GM18870 (cell line): Measurements from ENCODE around the gene RB1.

Experiments
- ATAC-seq: cut with Tn5 transposase; IDR thresholded peaks from one replicate; pipeline ENCODE4 v1.9.1; 2021; ENCODE audit warnings: moderate library complexity; ENCODE audit not compliant: unreplicated experiment

Gene RB1

DNA sequence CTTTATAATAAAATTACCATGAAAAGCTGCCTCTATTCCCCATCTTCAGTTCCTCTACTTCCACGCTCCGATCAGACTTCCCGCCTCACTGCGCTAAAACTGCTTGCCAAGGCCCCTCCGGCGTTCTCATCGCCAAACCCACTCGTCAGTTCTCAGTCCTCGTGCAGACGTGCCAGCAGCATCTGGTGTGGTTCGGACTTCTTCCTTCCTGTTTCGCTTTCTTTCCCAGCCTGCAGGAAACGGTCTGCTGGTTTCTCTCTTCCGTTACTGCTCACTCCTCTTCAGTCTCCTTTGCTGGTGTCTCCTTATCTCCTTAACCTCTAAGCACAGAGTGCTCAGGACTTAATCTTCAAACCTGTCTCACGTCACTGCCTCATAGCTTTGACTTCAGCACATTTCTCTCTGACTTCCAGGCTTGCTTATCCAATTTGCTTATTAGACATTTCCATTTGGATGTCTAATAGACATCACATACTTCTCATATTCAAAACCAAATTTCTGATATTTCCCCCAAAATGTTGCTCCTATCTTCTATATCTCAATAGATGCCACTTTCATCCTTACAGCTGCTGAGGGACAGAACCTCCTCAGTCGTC lies 189.0 kb downstream of the RB1 start:
- ATAC-seq, result peak; percentile 78

DNA sequence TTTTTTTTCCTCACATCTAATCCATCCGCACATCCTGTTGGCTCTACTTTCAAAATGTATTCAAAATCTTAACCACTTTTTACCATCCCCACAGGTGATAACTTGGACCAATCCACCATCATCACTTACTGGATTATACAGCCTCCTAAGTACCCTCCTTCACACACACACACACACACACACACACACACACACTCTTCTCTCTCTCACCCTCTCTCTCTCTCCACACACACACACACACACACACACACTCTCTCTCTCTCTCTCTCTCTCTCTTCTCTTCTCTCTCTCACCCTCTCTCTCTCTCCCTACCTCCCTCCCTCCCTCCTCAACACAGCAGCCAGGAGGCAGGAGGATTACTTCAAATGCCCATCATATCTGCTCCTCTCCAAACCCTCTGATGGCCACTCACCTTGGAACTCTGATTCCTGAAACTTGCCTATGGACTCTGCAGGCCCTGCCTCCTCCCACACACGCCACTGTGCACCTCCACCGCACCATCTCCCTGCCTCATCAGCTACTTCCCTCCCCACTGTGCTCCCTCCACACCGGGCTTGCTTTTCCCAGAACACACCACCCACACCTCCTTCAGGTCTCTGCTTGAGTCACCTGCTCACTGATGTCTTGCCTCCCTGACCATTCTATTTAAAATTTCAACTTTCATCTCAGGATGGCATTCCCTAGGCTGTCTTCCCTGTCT lies 189.7 kb downstream of the RB1 start:
- ATAC-seq, result no peak

DNA sequence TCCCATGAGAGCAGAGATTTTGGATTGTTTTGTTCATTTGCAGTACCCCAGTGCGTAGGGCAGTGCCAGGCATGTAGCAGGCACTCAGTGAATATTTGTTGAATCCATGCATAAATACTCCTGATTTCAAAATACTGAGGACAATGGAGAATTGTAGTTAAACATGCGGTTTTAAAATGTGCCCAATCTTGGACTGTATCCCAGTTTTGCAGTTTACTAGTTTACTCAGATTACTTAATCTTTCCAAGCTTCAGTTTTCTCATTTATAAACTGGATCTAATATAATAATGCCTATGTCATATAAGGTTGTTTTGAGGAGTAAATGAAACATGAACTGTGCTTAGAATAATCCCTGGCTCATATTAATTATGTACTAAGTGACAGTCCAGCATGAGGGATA lies 190.3 kb downstream of the RB1 start:
- ATAC-seq, result no peak

DNA sequence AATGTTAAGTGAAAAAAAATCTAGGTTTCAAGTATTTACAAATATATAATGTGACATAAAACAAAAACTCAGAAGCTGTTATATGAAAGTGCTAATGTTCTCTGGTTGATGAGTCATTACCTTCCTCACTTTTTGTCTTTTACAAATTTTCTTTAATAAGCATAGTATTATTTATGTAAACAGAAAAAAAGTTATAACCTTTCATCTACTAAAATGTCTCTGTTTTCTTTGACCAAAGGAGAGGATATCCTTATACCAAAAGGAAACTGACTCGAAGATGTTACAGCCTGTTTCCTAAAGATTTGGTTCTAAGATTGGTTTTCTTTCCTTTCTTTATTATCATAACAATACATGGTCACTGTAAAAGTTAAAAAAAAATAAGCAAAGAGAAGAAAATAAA lies 191.3 kb downstream of the RB1 start:
- no peak for ATAC-seq

DNA sequence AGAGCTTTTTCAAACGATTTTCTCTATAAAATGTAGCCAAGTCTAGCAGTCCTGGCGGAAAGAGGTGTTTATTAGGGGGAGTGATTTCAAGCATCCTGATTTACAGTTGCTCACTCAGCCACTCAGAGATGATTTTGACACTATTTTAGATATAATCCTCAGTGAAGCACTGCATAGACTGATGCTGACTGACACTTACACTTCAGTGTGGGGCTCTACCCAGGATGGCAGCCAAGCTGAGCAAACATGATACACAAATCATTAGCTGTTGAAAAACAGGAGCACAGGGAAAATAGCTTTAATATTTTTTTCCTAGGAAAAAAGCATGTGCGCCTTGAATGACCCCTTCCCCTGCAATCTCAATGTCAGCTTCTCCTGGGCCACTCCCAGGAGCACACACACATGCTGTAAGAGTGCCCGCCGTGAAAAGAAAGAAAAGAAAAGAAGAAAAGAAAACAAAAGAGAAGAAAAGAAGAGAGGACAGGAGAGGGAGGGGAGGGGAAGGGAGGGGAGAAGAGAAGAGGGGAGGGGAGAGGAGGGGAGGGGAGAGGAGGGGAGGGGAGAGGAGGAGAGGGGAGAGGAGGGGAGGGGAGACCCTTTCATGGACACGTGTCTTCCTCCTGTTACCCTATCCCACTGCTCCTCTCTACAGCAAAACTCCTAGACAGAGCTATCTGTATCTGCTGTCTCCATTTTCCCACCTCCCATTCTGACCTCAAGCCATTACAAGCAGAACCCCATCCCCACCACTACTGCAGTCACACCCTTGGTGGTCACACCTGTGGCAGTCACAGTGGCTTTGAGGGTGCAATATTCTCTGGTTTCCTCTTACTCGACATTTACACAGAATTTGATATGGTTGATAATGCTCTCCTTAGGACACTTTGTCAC lies 193.0 kb downstream of the RB1 start:
- no peak for ATAC-seq

DNA sequence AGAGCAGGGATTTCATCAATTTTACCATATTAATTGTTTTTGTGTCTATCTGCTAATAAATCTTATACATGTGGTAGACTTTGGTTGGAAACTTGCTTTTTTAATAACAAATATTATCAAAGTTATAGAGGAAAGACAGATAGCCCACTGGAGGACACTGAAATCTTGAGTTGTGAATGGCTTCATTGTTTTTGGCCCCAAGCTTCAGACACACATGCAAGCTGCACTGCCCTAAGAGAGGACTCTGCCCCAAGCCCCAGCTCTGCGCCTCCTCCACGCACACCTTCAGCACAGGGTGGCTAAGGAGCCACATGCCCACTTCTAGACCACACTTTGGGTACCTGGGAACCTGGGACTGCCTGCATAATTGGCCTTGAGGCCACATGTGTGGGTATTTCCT lies 194.1 kb downstream of the RB1 start:
- no peak for ATAC-seq

DNA sequence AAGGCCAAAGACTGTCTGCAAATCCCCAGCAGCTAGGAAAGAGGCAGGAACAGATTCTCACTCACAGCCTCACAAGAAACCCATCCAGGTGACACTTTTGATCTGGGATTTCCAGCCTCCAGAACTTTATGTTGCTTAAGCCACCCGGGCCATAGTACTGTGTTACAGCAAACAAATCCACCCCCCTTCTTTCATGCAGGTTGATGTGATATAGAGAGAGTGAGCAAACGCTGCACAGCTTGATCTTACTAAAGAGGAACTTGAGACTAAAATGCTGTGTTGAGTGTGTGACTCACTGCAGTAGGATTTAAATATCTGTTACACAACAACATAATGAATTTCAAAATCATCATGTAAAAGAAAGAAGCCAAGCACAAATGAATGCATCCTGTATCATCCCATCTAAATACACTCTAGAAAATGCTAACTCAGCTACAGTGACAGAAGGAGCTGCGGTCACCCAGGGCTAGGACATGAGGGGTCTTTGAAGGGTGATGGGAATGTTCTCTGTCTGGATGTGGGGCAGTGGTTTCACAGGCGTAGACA lies 197.2 kb downstream of the RB1 start:
- no peak for ATAC-seq

DNA sequence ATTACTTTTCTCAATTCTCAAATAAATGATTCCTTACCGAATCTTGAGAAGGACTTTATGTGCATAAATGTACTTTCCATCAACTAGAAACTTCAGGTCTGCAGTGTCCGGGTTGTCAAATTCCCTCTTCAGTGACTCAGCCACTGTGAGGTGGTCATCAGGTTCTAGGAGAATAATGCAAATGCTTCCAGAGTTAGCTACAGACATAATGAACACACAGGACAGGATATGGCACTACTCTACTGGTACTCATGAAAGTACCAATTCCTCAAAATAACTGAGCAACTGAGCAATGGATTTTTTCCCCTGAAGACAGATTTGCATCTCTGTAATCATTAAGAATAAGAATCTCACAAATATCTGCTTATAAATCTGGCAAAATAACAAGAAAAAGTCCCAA lies 198.2 kb downstream of the RB1 start:
- ATAC-seq, result peak; percentile 43

DNA sequence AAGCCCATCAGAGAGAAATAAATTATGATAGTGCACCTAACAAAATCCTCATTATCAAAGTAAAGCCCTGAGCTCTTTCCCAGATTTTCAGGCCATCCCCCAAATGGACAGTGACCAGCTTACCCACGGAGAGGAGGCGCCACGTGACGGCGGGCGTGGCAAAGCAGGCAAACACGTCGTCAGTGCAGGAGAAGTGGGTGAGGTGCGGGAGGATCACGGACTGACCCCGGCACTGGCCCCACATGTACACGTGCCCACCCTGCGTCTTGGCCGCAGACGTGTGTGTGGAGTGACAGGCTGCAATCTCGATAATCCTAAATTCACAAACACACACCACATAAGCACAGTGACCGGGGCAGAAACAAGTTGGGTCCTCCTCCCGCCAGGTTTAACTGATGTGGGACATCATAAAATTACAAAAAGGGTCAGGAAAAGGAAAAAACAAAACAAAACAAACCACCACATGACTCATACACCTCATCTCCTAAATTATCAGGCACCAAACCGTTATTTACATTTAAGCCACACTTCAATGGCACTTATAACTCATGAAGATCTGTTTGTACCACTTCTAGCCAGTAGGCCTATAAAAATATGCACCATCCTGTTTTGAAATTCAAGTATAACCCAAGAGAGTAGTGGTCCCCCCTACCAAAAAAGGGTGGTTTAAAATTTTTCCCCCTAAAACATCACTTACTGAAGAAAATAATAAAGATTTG lies 199.2 kb downstream of the RB1 start:
- no peak for ATAC-seq

DNA sequence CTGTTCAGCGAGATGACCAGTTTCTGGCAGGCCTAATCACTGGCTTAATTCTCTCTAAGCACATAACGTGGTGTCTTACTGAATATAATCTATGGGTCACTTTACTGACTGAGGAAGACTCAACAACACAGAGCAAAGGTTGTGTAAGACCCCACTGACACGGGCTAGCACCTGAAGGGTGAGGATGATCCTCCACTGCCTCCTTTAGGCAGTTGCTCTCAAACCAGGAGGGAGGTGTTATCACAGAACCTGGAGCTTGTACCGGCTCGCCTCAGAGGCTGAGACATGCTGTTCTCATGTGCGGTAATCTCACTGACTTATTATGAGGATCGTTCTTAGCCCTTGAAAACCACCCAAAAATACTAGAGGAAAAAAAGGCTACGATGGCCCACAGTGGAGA lies 201.1 kb downstream of the RB1 start:
- no peak for ATAC-seq

DNA sequence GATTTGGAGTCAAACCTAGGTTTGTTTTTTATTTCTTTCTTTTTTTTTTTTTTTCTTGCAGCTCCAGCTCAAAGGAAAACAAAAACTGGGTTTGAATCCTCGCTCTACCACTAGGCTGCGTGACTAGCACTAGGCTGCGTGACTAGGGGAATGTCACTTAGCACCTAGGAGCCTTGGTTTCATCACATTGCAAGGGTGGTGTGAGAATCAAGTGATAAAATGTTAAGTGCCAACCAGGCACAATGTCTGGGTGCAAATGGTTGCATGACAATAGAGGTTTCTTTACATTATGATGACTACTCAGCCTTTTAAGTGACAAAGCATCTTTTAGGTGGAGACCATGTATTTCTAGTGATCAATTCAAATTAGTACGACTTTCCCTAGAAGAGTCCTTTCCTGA lies 201.5 kb downstream of the RB1 start:
- no peak for ATAC-seq

DNA sequence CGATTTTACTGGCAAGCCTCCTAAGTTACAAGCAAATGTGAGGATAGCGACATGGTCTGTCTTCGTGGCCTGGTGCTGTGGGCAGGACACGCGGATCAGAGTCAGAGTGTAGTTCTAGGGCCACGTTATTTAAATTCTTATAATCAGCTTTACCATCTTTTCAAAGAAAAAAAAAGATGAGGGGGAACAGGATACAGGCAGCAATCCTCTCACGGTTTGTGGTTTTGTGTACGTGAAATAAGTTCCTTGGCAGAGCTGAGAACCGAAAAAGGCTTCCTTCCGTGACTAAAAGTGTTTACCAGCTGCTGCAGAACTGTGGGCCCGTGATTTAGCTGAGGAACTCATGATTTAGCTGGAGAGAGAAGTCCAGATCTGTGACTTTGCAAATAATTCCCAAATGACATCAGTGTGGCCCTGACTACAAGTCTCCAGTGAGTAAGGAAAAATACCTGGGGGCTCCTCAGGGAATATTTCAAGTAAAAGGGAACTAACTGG lies 202.1 kb downstream of the RB1 start:
- ATAC-seq, result peak; percentile 66

DNA sequence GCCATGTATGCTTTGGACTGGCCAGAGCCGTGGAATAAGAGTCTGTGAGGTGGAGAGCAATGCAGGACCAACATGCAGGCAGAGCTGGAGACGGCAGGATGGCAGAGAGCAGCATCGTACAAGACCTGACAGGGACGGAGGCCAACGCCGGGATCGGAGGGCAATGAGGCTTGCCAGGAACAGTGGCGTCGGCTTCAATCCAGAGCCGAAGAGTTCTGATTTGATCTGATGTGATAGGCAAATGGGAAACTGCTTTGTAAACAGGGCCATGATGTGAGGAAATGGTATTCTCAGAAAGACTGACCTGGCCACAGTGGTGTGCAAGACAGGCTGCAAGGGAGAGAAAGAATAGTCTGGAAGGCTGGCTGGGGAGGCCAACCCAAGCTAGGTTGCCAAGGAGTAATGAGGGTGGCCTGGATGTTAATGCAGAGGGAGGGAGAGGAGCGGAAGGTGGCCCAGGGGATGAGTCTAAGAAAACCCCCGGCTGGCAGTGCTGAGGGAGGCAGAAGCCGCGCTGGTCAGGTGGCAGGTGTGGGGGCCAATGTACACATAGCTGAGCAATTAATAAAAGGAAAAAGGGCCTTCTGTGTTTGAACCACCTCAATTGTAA lies 202.6 kb downstream of the RB1 start:
- ATAC-seq, result peak; percentile 23

DNA sequence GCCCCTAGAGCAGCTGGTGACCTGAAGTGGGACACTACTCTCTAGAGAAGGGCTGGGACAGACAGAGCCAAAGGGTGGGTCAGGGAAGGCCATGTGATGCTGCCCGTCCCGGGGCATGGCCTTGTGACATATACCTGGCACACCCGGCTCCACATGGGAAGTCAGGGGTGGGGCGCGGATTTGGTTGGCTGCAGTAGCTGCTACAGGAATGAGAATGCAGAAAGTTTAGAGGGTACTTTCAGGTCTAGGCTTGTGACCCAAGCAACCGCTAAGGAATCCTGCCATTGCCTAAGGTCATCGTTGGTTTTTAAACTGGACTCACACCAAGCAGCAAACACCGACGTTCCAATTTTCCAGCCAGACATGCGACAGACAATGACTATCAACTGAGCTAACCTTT lies 203.5 kb downstream of the RB1 start:
- ATAC-seq, result no peak

DNA sequence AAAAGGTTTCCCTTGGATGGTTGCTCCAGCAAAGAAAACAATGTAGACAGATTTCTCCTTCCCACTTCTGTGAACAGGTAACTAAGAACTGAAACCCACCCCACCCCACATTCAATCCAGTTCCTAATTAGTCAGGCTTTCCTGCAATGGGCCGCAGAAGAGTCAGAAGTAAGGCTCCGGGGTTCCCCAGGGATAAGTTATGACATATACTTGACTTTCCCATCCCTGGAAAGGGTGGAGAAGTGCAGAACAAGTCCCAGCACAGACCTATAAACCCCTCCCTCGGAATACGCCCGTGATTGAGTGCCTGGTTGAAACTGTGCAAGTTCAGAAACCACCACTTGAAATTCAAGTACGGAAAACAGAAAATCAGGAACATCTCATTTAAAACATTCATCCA lies 204.5 kb downstream of the RB1 start:
- no peak for ATAC-seq

DNA sequence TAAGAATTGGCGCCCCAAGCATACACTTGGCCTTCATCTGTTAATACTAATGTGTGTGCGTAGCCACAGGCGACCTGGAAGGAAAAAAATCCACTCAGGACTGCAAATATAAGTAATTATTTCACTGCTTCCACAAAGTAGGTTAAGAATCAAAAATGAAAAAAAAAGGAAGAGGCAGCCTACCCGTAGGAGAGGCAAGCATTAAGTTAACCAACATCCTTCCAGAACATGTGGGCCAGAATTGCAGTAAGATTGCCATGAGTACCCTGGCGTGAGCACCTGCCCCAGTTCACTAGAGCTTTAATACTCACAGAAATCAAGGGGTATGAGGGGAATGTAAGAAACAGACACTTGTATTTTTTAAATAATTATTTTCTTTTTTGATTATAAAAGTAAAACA lies 207.1 kb downstream of the RB1 start:
- ATAC-seq, result no peak

DNA sequence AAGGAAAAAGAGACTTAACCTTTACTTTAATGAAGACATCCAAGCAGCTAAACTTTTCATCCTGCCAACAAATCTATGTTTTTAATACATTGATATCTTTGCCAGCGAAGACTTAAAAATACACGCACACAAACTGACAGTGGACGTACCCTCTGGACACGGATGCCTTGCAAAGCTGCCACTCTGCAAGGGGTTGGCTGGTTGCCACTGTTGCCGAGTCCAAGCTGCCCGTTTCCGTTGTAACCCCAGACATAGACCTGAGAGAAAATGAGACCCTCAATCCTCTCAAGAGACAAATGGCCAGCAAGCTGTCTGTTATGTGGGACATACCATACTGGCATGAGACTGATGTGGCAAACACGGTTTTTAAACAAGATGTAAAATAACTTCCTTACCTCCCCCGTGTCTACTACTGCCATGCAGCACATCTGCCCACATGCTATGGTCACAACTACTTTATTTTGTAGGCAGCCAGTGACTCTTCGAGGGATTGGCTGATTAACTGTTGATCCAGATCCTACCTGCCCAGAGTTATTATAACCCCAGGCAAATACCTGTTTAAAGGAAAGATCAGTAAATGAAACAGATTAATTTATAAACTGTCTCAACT lies 208.2 kb downstream of the RB1 start:
- ATAC-seq, result no peak

DNA sequence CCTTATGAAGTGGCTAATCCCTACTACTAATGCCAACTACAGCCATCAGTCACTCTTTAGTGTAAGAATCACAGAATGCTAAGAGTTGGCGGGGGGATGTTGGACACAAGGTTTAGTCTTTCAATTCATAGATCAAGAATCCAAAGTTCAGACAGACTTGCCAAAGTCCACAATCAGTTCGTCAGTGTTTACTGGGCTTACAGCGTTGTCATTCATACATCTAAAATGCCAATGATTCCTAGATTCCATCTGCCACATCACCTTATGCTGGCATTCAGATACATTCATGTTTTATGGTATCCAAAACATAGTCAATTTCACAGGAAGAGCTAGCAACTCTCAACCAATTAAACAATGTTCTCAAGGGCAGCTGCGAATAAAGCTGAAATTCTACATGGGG lies 211.2 kb downstream of the RB1 start:
- ATAC-seq, result no peak

DNA sequence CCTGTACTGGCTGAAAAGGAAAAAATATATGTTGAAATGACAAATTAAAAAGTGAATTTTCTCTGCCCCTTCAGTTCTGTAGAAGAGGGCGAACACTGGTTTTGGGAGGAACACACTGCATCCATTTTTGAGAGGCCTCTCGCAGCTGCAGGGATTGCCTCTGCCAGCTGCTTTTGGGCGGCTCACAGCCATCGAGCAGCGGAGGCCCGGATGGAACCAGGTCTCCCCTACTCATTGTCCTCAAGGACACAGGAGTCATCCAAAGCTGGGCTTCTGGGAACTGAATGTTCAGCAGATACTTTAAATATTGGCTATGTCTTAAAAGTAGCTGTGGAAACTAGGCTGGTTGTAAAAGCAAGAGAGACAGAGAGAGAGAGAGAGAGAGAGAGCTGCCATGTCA lies 212.2 kb downstream of the RB1 start:
- no peak for ATAC-seq

DNA sequence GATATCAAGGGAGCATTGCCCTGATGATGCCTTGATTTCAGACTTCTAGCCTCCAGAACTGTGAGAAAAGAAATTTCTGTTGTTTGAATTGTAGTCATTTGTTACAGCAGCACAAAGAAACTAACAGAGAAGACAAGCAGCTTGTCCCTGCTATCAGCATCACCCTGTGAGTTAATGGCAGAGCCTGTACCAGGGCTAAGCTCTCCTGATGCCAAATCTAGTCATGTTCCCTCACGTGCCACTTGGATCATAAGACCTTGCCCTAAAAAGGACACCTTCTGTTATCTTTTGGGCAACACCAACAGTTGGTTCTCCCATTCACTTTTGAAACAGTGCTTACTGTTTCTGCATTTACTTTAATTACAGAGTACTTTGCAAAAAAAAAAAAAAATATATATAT lies 214.5 kb downstream of the RB1 start:
- no peak for ATAC-seq
